A673 (cell line): ENCODE data around the gene SERTM2. TPM values are rescaled to one million over a fixed set of nuclear protein-coding genes. Genes with fewer than 3 reads are reported as not detected.

Source experiments
- BruUV-seq: library from RNA; stranded (reverse); fragments of 400-500 nt; replicated peaks from 2 replicates; lab custom pipeline; 2021; lab: Mats Ljungman, UMichigan
- CTCF ChIA-PET: fragments of 300-600 bp; sonication (Branson Sonifier 250); formaldehyde crosslinking; loops from one replicate; lab custom pipeline; 2022; ENCODE audit warnings: antibody characterized with exemption; lab: Charles Lee
- POLR2A ChIA-PET: fragments of 300-600 bp; sonication (Branson Sonifier 250); formaldehyde crosslinking; loops from one replicate; lab custom pipeline; 2022; ENCODE audit warnings: antibody characterized with exemption; ENCODE audit not compliant: low non-redundant PET; lab: Charles Lee
- DNase-seq: peaks from one replicate; pipeline ENCODE4 v3.0.0-alpha.2; 2015; ENCODE audit warnings: low spot score
- H3K27ac ChIP-seq: fragments of 200-600 bp; sonication (generic); 2 replicates; pipeline ENCODE4 v1.5.1; 2016; ENCODE audit warnings: mixed run types, low read depth, mild to moderate bottlenecking, mixed read lengths, antibody characterized with exemption, low read length; ENCODE audit not compliant: poor library complexity, severe bottlenecking
- H3K27me3 ChIP-seq: fragments of 200-600 bp; sonication (generic); replicated peaks from 2 replicates; pipeline ENCODE4 v1.6.1; 2017; ENCODE audit warnings: mixed run types, low read depth, mild to moderate bottlenecking, mixed read lengths, antibody characterized with exemption, low read length; ENCODE audit not compliant: insufficient read depth, poor library complexity
- H3K36me3 ChIP-seq: fragments of 200-600 bp; sonication (generic); 2 replicates; pipeline ENCODE4 v1.6.1; 2016; ENCODE audit warnings: mixed run types, mild to moderate bottlenecking, mixed read lengths, antibody characterized with exemption, low read length; ENCODE audit not compliant: insufficient read depth, poor library complexity, severe bottlenecking
- H3K4me1 ChIP-seq: fragments of 200-600 bp; sonication (generic); 2 replicates; pipeline ENCODE4 v1.6.1; 2017; ENCODE audit warnings: mixed run types, mild to moderate bottlenecking, mixed read lengths, antibody characterized with exemption, low read length; ENCODE audit not compliant: insufficient read depth, poor library complexity, severe bottlenecking
- H3K4me3 ChIP-seq: fragments of 200-600 bp; sonication (generic); 2 replicates; pipeline ENCODE4 v1.5.1; 2016; ENCODE audit warnings: low read depth, mixed run types, mild to moderate bottlenecking, mixed read lengths, low read length; ENCODE audit not compliant: poor library complexity, severe bottlenecking
- H3K9me3 ChIP-seq: fragments of 200-600 bp; sonication (generic); 2 replicates; pipeline ENCODE4 v1.6.1; 2016; ENCODE audit warnings: mixed run types, low read depth, mild to moderate bottlenecking, mixed read lengths, antibody characterized with exemption, low read length; ENCODE audit not compliant: poor library complexity, severe bottlenecking
- CTCF ChIP-seq: fragments of 300-800, 200-600 bp; sonication (generic); conservative IDR thresholded peaks from 2 replicates; pipeline ENCODE4 v1.5.1; 2017; ENCODE audit warnings: low read depth, mild to moderate bottlenecking, antibody characterized with exemption, low read length, moderate library complexity, mixed read lengths
- EZH2 ChIP-seq: fragments of 200-600 bp; sonication (generic); IDR thresholded peaks from 2 replicates; pipeline ENCODE4 v1.6.1; 2017; ENCODE audit warnings: borderline replicate concordance, low read depth, mild to moderate bottlenecking, mixed read lengths, antibody characterized with exemption, low read length; ENCODE audit not compliant: poor library complexity, severe bottlenecking
- intact Hi-C: fragments of 100-400 bp; cut with micrococcal nuclease; formaldehyde crosslinking; loops from one replicate; pipeline ENCODE4 v1.10.0; 2022; ENCODE audit not compliant: unreplicated experiment
- total RNA-seq: library from RNA; stranded (reverse); gene quantifications from 2 replicates; pipeline ENCODE4 v1.2.3, GENCODE V29; 2021

Gene SERTM2
- total RNA-seq, 1 experiment from 2014 or later = not detected

- H3K27me3 ChIP-seq = peaks cover 11% of the 10 kb centered on the region
- CTCF ChIA-PET = no interaction called here
- intact Hi-C loops = no loop called here
- H3K36me3 ChIP-seq = no peaks in the 10 kb centered on the region
- TF ChIP-seq EZH2 (no peak), CTCF (no peak)
- BruUV-seq = no TSS peak
- no peak for DNase-seq
- H3K9me3 ChIP-seq = no peaks in the 10 kb centered on the region
- no peak overlapping the region for H3K4me3 ChIP-seq
- no peak overlapping the region for H3K27ac ChIP-seq
- POLR2A ChIA-PET = no interaction called here
- no peaks in the 10 kb centered on the region for H3K4me1 ChIP-seq
Observed at GRCh38 chrX:111498538-111499103, 12.8 kb upstream of the SERTM2 start.

GRCh38 chrX:111503485-111503993, 7.9 kb upstream of the SERTM2 start:
- no peak overlapping the region for H3K4me3 ChIP-seq
- no peaks in the 10 kb centered on the region for H3K4me1 ChIP-seq
- POLR2A ChIA-PET = no interaction called here
- TF ChIP-seq CTCF = no peak
- H3K9me3 ChIP-seq = no peaks in the 10 kb centered on the region
- no TSS peak for BruUV-seq
- intact Hi-C loops = no loop called here
- CTCF ChIA-PET = no interaction called here
- no peak overlapping the region for H3K27ac ChIP-seq
- H3K27me3 ChIP-seq = peaks cover 5% of the 10 kb centered on the region
- no peak for DNase-seq
- H3K36me3 ChIP-seq = no peaks in the 10 kb centered on the region

GRCh38 chrX:111504941-111505340, 6.5 kb upstream of the SERTM2 start:
- intact Hi-C loops = no loop called here
- Histone ChIP-seq H3K27me3 (peaks cover 5% of the 10 kb centered on the region), H3K4me1 (no peaks in the 10 kb centered on the region), H3K4me3 (no peak overlapping the region), H3K36me3 (no peaks in the 10 kb centered on the region), H3K27ac (no peak overlapping the region), H3K9me3 (no peaks in the 10 kb centered on the region)
- POLR2A ChIA-PET = no interaction called here
- TF ChIP-seq EZH2 (no peak), CTCF (no peak)
- no TSS peak for BruUV-seq
- CTCF ChIA-PET = no interaction called here
- no peak for DNase-seq
